BJ (cell line): ENCODE data around the gene SHROOM3. TPM values are rescaled to one million over a fixed set of nuclear protein-coding genes. Genes with fewer than 3 reads are reported as not detected.

Source experiments
- CTCF ChIA-PET: fragments of 350-600 bp; formaldehyde crosslinking; extraction: SDS; loops from one replicate; lab custom pipeline; 2021; ENCODE audit warnings: antibody characterized with exemption, inconsistent platforms; lab: Yijun Ruan, JAX
- POLR2A ChIA-PET: fragments of 300-600 bp; sonication (Branson Sonifier 250); formaldehyde crosslinking; extraction: SDS; loops from one replicate; lab custom pipeline; 2021; ENCODE audit warnings: antibody characterized with exemption; lab: Charles Lee
- DNase-seq: peaks from one replicate; pipeline ENCODE4 v3.0.0-alpha.2; 2011; ENCODE audit warnings: low read depth
- H3K27me3 ChIP-seq: 2 replicates; pipeline ENCODE4 v1.6.0; 2011; ENCODE audit warnings: low read length; ENCODE audit not compliant: control insufficient read depth, insufficient read depth
- H3K36me3 ChIP-seq: 2 replicates; pipeline ENCODE4 v1.5.1; 2011; ENCODE audit warnings: low read length; ENCODE audit not compliant: control insufficient read depth, insufficient read depth
- H3K4me3 ChIP-seq: 2 replicates; pipeline ENCODE4 v1.5.1; 2011; ENCODE audit warnings: low read depth, mild to moderate bottlenecking, control low read depth, low read length
- polyA plus RNA-seq: library from polyadenylated mRNA; depleted of rRNA; stranded (reverse); fragments of >200 nt; gene quantifications from 2 replicates; pipeline ENCODE4 v1.2.3, GENCODE V29; 2011
- TF ChIP-seq, protein P1 (sequence below): IDR thresholded peaks from 2 replicates; pipeline ENCODE4 v1.5.1; 2011; ENCODE audit warnings: low read depth, mild to moderate bottlenecking, control low read depth, inconsistent platforms, low read length, moderate library complexity; ENCODE audit not compliant: insufficient read depth

The SHROOM3 gene
- polyA plus RNA-seq, 1 experiment: 46.1 TPM

DNA sequence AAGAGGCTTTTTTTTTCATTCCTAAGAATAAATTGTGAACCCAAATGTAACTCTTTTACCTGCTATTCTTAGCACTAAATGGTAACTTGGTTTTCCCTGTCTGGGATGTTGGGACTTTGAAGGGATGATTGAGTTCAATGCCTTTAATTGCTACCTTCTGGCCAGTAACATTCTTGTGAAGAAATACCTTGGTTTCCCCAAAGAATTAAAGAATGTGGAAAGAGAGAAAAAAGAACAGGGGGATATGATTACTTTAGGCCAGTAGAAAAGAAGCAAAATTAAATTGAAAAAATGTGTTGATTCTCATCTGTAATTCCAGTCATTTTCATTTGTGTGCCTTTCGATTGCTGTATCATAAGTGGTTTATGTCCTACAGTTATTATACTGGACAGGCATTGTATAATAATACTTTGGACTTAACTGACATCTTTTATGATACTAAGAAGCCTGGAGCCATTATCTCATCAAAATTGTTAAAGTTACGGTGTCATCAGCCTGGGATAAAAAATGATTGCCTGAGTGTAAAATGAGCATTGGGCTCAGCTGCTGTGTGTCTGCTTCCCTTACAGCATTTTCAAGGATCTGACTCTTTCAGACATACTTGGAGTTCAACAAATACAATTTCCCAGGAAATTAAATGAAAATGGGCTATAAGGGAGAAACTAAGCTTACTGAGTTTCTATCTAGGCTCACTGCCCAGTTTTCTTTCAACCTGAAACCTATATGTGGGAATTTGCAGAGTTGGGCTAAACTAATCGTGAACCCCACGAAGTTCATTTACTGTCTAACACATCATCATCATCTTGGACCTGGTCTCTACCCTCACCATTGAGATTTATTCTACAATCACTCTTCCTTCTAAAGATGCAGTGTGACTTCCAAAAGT is 146.3 kb downstream of the SHROOM3 start:
- ChIA-PET CTCF (interaction anchor here (0.6 to 2.4 kb wide), 2 partner anchors 9 to 25 kb away, joined by 3 to 7 read pairs; no protein-coding TSS in a partner anchor), POLR2A (no interaction called here)
- no peaks in the 10 kb centered on the region for H3K27me3 ChIP-seq
- TF ChIP-seq, protein P1, sequence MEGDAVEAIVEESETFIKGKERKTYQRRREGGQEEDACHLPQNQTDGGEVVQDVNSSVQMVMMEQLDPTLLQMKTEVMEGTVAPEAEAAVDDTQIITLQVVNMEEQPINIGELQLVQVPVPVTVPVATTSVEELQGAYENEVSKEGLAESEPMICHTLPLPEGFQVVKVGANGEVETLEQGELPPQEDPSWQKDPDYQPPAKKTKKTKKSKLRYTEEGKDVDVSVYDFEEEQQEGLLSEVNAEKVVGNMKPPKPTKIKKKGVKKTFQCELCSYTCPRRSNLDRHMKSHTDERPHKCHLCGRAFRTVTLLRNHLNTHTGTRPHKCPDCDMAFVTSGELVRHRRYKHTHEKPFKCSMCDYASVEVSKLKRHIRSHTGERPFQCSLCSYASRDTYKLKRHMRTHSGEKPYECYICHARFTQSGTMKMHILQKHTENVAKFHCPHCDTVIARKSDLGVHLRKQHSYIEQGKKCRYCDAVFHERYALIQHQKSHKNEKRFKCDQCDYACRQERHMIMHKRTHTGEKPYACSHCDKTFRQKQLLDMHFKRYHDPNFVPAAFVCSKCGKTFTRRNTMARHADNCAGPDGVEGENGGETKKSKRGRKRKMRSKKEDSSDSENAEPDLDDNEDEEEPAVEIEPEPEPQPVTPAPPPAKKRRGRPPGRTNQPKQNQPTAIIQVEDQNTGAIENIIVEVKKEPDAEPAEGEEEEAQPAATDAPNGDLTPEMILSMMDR: no peak
- peak; percentile 68 for DNase-seq
- H3K36me3 ChIP-seq: no peaks in the 10 kb centered on the region
- H3K4me3 ChIP-seq: no peak overlapping the region

DNA sequence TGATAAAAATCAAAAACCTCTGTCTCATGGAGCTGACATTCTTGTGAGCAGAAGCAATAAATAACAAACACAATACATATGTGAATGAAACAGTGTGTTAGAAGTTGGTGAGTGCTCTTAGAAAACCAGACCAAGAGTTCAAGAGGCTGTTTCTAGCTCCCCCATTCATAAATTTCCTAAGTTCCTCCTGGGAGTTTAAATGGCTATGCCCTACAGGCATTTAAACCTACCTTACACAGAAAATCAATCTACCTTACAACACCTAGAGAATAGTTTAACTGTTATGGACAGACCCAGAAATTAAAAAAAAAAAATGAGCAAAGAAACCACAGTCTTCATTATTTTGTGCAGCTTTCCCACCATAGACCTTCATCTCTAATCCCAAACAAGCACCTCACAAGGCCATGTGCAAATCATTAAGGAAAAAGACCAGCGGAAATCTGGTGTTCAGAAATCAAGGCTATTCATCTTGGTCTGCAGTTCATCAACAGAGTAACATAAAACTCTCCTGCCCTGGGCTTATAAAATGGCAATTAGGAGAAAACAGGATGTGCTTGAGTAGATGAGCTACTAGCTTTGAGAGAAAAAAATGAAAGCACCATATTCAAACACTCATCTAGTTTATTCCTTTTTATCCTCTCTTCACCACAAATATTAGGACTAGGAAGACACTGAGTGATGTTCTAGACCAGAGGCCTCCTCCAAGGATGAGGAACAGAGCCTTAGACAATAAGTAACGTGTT is 147.2 kb downstream of the SHROOM3 start:
- peak; percentile 64 for DNase-seq
- ChIA-PET POLR2A (no interaction called here), CTCF (interaction anchor here (0.9 to 2.4 kb wide), 2 partner anchors 10 to 67 kb away, joined by 3 to 7 read pairs; no protein-coding TSS in a partner anchor)
- H3K36me3 ChIP-seq: no peaks in the 10 kb centered on the region
- H3K27me3 ChIP-seq: no peaks in the 10 kb centered on the region
- TF ChIP-seq, protein P1: no peak
- no peak overlapping the region for H3K4me3 ChIP-seq

DNA sequence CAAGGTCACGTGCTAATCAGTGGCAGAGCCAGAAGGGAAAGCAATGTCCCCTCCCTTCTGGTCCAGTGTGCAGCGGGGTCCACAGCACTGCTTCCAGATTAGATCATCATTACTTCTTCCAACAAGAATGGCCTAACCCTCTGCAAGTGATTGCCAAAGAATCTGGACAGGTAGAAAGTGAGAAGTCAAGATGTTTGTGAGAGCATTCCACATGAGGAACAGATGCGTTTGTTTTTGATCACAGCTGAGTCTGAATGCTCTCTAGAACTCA is 147.7 kb downstream of the SHROOM3 start:
- H3K36me3 ChIP-seq: no peaks in the 10 kb centered on the region
- ChIA-PET CTCF (interaction anchor here (0.9 to 2.4 kb wide), 2 partner anchors 11 to 66 kb away, joined by 3 to 7 read pairs; no protein-coding TSS in a partner anchor), POLR2A (no interaction called here)
- no peaks in the 10 kb centered on the region for H3K27me3 ChIP-seq
- H3K4me3 ChIP-seq: no peak overlapping the region
- TF ChIP-seq, protein P1: no peak
- no peak for DNase-seq

DNA sequence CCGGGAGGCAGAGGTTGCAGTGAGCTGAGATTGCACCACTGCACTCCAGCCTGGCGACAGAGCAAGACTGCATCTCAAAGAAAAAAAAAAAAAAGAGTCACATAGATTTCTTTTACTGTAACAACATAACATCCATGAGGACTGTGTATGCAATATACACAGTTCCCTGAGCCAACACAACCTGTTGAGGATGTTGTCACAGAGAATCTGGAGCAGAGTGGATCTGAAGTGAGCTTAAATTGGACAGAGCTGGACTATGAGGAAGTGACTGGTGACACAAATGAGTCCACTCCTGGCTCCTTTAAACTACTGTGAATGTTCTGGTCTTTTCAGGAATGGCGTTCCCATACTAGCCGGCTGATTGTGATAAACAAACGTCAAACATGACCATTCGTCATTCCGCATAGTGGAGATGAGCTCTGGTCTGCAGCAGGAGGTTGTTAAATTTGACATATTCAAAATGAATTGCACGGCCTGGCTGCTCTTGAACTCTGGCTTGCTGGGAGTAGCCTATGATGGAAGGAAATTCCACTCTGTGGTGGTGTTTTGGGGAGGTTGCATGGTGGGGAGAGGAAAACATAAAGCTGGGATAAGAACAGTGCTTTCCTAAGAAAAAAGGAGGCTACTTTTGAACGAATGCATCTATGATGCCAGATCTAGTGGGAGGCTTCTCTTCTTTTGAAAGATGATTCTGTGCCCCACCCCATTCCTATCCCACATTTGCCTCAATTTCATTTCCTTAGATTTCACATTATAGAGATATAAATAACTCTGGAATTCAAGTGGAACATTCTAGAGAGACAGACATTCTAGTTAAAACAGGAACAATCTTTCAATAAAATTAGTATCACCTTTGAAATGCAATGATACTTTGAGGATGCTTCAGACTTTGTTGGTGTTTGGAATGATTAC is 149.5 kb downstream of the SHROOM3 start:
- no peaks in the 10 kb centered on the region for H3K27me3 ChIP-seq
- no peak for DNase-seq
- no peak overlapping the region for H3K4me3 ChIP-seq
- CTCF ChIA-PET: no interaction called here
- POLR2A ChIA-PET: interaction anchor here (0.7 kb wide), 1 partner anchor 119 kb away, joined by 7 read pairs; no protein-coding TSS in a partner anchor
- TF ChIP-seq, protein P1: no peak
- no peaks in the 10 kb centered on the region for H3K36me3 ChIP-seq
